Type B pancreatic cell (in vitro differentiated cells): ENCODE data around the gene PPM1D. TPM values are rescaled to one million over a fixed set of nuclear protein-coding genes. Genes with fewer than 3 reads are reported as not detected.
"Not testable (repeated sequence)": the region's sequence is repeated elsewhere in the genome, so short reads cannot be mapped to it uniquely, and the experiment has no call there.

Source experiments
- DNase-seq: peaks from one replicate; pipeline ENCODE4 v3.0.0; 2021; ENCODE audit warnings: mixed read lengths; ENCODE audit not compliant: unreplicated experiment; ENCODE audit errors: extremely low spot score
- H3K27ac Mint-ChIP-seq: 2 replicates; pipeline ENCODE4 v1.8.0; 2021; ENCODE audit warnings: mild to moderate bottlenecking, mixed read lengths
- H3K27me3 Mint-ChIP-seq: 2 replicates; pipeline ENCODE4 v1.8.0; 2021; ENCODE audit warnings: mixed read lengths
- H3K36me3 Mint-ChIP-seq: 2 replicates; pipeline ENCODE4 v1.8.0; 2021; ENCODE audit warnings: mixed read lengths
- H3K4me1 Mint-ChIP-seq: one replicate; pipeline ENCODE4 v1.8.0; 2021; ENCODE audit warnings: mixed read lengths; ENCODE audit not compliant: unreplicated experiment
- H3K4me3 Mint-ChIP-seq: 2 replicates; pipeline ENCODE4 v1.8.0; 2021; ENCODE audit warnings: mild to moderate bottlenecking, mixed read lengths
- H3K9me3 Mint-ChIP-seq: 2 replicates; pipeline ENCODE4 v1.8.0; 2021; ENCODE audit warnings: mixed read lengths
- CTCF ChIP-seq: fragments of 200-600 bp; sonication (generic); conservative IDR thresholded peaks from 2 replicates; pipeline ENCODE4 v1.5.0; 2021; ENCODE audit warnings: antibody characterized with exemption, mild to moderate bottlenecking
- total RNA-seq: library from RNA; stranded (reverse); gene quantifications from 2 replicates; pipeline ENCODE4 v1.2.1, GENCODE V29; 2021; ENCODE audit warnings: low replicate concordance

PPM1D gene
- total RNA-seq, 1 donor from 2014 or later, result 25.4 TPM

- TF ChIP-seq CTCF, result no peak
- no peaks in the 10 kb centered on the region for H3K27me3 Mint-ChIP-seq
- DNase-seq, result no peak
- H3K36me3 Mint-ChIP-seq, result peaks cover 23% of the 10 kb centered on the region
- peaks cover 4% of the 10 kb centered on the region for H3K4me1 Mint-ChIP-seq
- H3K4me3 Mint-ChIP-seq, result no peak overlapping the region
- no peak overlapping the region for H3K27ac Mint-ChIP-seq
- no peaks in the 10 kb centered on the region for H3K9me3 Mint-ChIP-seq
These were observed 10.5 kb downstream of the PPM1D start for GRCh38 chr17:60610473-60610872.

- H3K36me3 Mint-ChIP-seq, result peaks cover 17% of the 10 kb centered on the region
- not testable (repeated sequence) for H3K27me3 Mint-ChIP-seq, H3K4me3 Mint-ChIP-seq, H3K27ac Mint-ChIP-seq, H3K9me3 Mint-ChIP-seq, H3K4me1 Mint-ChIP-seq, DNase-seq
These were observed 11.3 kb downstream of the PPM1D start for GRCh38 chr17:60611321-60611720.

- Mint-ChIP-seq H3K27ac (no peak overlapping the region), H3K9me3 (no peaks in the 10 kb centered on the region), H3K27me3 (no peaks in the 10 kb centered on the region), H3K4me3 (no peak overlapping the region), H3K36me3 (peaks cover 15% of the 10 kb centered on the region), H3K4me1 (no peaks in the 10 kb centered on the region)
- TF ChIP-seq CTCF, result no peak
- no peak for DNase-seq
These were observed 13.3 kb downstream of the PPM1D start for GRCh38 chr17:60613325-60613724.

- DNase-seq, H3K4me3 Mint-ChIP-seq, H3K4me1 Mint-ChIP-seq, H3K27ac Mint-ChIP-seq, H3K9me3 Mint-ChIP-seq, H3K27me3 Mint-ChIP-seq: not testable (repeated sequence)
- peaks cover 15% of the 10 kb centered on the region for H3K36me3 Mint-ChIP-seq
These were observed 13.8 kb downstream of the PPM1D start for GRCh38 chr17:60613796-60614195.

- not testable (repeated sequence) for H3K9me3 Mint-ChIP-seq, DNase-seq, H3K4me3 Mint-ChIP-seq, H3K27ac Mint-ChIP-seq, H3K4me1 Mint-ChIP-seq, H3K27me3 Mint-ChIP-seq
- peaks cover 19% of the 10 kb centered on the region for H3K36me3 Mint-ChIP-seq
These were observed 14.3 kb downstream of the PPM1D start for GRCh38 chr17:60614247-60614646.

- TF ChIP-seq CTCF, result no peak
- no peaks in the 10 kb centered on the region for H3K9me3 Mint-ChIP-seq
- no peaks in the 10 kb centered on the region for H3K27me3 Mint-ChIP-seq
- no peak overlapping the region for H3K4me3 Mint-ChIP-seq
- no peak overlapping the region for H3K27ac Mint-ChIP-seq
- H3K4me1 Mint-ChIP-seq, result no peaks in the 10 kb centered on the region
- H3K36me3 Mint-ChIP-seq, result peaks cover 19% of the 10 kb centered on the region
- DNase-seq, result no peak
These were observed 15.1 kb downstream of the PPM1D start for GRCh38 chr17:60615108-60615507.

GRCh38 chr17:60615840-60616239 lies 15.8 kb downstream of the PPM1D start:
- H3K27me3 Mint-ChIP-seq, result no peaks in the 10 kb centered on the region
- DNase-seq, result no peak
- H3K4me1 Mint-ChIP-seq, result no peaks in the 10 kb centered on the region
- H3K36me3 Mint-ChIP-seq, result peaks cover 19% of the 10 kb centered on the region
- H3K4me3 Mint-ChIP-seq, result no peak overlapping the region
- TF ChIP-seq CTCF, result no peak
- no peak overlapping the region for H3K27ac Mint-ChIP-seq
- no peaks in the 10 kb centered on the region for H3K9me3 Mint-ChIP-seq
